Measurements from ENCODE around the gene GRN.

- no peak for TF ChIP-seq POLR2A (IDR thresholded peaks at IDR 0.05; ENCODE audit: low read depth)
- TF ChIP-seq EP300 (IDR thresholded peaks at IDR 0.05) = no peak
- TF ChIP-seq, protein P1, sequence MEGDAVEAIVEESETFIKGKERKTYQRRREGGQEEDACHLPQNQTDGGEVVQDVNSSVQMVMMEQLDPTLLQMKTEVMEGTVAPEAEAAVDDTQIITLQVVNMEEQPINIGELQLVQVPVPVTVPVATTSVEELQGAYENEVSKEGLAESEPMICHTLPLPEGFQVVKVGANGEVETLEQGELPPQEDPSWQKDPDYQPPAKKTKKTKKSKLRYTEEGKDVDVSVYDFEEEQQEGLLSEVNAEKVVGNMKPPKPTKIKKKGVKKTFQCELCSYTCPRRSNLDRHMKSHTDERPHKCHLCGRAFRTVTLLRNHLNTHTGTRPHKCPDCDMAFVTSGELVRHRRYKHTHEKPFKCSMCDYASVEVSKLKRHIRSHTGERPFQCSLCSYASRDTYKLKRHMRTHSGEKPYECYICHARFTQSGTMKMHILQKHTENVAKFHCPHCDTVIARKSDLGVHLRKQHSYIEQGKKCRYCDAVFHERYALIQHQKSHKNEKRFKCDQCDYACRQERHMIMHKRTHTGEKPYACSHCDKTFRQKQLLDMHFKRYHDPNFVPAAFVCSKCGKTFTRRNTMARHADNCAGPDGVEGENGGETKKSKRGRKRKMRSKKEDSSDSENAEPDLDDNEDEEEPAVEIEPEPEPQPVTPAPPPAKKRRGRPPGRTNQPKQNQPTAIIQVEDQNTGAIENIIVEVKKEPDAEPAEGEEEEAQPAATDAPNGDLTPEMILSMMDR (IDR thresholded peaks at IDR 0.05) = no peak
Observed at GRCh38 chr17:44362949-44363612, 18.0 kb downstream of the GRN start.
